Measurements from ENCODE around the gene ZGLP1.
"Not testable (repeated sequence)": the region's sequence is repeated elsewhere in the genome, so short reads cannot be mapped to it uniquely, and the experiment has no call there.

ZGLP1 gene

DNA sequence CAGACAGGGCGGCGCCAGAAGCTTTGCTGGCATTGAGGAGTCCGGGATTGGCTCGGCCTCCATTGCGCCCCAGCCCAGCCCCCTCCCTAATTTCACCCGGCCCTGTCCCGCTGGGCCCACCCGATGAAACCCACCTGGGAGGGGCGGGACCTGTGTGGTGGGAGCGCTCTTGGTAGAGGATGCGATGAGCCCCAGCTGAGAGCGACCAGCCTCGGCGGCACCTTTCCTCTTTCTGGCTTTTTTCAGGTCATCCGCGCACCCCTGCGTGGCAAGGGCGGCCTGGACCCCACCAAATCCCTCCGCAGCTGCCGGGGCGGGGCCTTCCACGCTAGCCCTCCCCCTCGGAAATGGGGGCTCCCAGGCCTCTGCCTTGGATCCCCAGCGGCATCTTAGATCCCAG, at the start of gene ZGLP1:
Gene ZGLP1 (minus strand): TSS at position 393 of the 400 bp plus-strand sequence.
- no peak for DNase-seq

DNA sequence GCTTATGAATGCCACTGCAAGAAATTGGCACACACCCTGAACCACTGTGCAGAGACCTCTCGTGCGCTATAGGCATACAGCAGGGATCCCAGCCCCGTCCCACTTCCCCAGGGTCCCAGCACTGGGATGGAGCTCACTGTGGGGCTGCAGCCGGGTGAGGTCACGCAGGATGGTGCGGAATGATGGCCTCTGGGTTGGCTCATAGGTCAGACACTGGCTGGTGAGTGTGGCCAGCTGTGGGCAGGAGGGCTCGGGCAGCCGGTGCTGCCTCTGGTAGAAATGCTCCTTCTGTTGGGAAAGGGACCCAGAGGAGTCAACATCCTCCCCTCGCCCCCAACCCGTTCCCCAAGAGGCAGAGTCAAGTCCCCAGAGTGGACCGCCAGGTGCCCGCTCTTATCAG, 46.8 kb upstream of the ZGLP1 start:
- no peak for DNase-seq

GRCh38 chr19:10353793-10354391, 44.3 kb upstream of the ZGLP1 start:
- DNase-seq = no peak

GRCh38 chr19:10352764-10353671, 43.4 kb upstream of the ZGLP1 start:
- DNase-seq = no peak

DNA sequence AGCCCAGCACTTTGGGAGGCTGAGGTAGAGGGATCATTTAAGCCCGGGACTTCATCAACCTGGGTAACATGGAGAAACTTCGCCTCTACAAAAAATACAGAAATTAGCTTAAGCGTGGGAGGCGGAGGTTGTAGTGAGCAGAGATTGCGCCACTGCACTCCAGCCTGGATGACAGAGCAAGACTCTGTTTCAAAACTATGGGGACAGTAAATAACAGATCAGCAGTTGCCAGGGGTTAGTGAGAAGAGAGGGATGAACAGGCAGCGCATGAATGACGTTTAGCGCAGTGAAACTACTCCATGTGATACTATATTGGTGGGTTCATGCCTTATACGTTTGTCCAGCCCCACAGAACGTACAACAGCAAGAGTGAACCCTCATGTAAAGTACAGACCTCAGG, 36.9 kb upstream of the ZGLP1 start:
- DNase-seq = no peak

- no peak for DNase-seq
Observed at GRCh38 chr19:10344780-10345179, 35.2 kb upstream of the ZGLP1 start.

GRCh38 chr19:10343495-10343894, 33.9 kb upstream of the ZGLP1 start:
- no peak for DNase-seq

DNA sequence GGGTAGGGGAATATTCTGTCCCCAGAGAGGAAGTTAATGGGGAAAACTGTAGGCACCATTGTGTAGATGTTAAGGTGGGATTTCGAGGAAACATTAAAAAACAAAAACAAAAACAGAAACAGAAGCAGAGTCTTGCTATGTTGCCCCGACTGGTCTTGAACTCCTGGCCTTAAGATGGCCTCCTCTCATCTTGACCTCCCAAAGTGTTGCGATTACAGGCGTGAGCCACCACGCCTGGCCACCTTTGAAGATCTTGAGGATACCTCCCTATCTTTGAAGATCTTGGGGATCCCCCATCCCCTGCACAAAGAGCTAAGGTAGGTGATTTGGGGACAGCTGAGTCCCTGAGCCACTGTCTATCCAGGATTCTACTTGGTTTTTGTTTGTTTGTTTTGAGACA, 30.4 kb upstream of the ZGLP1 start:
- no peak for DNase-seq

DNA sequence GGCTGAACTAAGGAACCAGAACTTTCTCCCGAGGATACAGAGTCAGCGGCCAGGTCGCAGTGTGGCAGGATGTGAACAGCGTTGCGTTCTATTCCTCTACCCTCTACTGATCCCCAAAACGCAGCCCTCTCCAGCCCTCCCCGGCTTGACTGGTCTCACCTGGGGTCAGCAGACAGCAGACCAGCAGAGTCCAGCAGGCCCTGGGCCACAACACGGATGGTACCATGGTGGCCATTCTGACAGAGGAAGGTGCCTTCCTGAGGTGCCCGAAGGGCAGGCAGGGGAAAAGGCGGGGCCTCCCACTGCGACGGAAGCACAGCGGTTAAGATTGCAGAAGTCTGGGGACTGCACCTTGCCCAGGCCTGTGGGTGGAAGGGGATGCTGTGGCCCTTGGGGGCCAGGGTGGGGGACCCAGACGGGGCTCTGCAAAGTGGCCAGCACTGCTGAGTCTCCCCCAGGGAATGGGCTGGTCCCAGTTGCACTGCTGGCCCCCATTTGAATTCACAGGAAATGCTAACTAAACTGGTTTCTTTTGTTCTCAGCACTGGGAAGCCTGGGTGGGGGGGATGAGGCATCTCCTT, 29.9 kb upstream of the ZGLP1 start, which contains the start of gene ICAM3:
Gene ICAM3 (minus strand): TSS at position 245 of the 581 bp plus-strand sequence. CDS start 10 bp downstream, at position 235.
- no peak for DNase-seq

- no peak for DNase-seq
Observed at GRCh38 chr19:10338940-10339339, 29.3 kb upstream of the ZGLP1 start.

GRCh38 chr19:10336725-10337124, 27.1 kb upstream of the ZGLP1 start:
- DNase-seq = not testable (repeated sequence)

DNA sequence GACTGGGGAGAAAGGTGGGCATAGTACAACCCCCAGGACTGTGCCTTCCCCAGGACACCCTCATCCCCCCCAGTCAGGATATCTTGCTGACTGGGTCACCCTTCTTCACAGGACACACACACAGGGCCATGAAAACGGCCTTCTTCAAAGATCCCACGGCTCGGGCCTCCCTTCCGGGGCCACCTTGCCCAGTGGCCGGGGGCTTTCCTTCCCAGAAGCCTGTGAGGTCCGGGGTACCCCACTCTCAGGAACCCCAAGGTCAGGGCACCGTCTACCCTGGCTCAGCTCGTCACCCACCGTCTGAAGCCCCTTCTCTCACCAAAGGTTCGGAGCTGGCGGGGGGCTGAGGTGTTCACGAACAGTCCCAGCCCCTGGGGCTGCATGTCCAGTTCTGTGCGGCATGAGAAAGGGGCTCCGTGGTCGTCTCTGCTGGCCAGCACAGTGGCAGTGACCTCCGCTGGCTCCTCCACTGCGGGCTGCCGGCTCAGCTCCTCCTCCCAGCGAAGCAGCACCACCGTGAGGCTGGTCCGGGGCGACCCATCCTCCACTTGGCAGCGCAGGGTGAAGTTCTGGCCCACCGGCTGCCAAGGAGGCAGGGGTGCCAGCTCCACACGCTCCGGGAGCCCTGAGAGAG, 25.9 kb upstream of the ZGLP1 start:
- no peak for DNase-seq

- peak; percentile 39 to 57 for DNase-seq
Observed at GRCh38 chr19:10334588-10335351, 25.2 kb upstream of the ZGLP1 start.

DNA sequence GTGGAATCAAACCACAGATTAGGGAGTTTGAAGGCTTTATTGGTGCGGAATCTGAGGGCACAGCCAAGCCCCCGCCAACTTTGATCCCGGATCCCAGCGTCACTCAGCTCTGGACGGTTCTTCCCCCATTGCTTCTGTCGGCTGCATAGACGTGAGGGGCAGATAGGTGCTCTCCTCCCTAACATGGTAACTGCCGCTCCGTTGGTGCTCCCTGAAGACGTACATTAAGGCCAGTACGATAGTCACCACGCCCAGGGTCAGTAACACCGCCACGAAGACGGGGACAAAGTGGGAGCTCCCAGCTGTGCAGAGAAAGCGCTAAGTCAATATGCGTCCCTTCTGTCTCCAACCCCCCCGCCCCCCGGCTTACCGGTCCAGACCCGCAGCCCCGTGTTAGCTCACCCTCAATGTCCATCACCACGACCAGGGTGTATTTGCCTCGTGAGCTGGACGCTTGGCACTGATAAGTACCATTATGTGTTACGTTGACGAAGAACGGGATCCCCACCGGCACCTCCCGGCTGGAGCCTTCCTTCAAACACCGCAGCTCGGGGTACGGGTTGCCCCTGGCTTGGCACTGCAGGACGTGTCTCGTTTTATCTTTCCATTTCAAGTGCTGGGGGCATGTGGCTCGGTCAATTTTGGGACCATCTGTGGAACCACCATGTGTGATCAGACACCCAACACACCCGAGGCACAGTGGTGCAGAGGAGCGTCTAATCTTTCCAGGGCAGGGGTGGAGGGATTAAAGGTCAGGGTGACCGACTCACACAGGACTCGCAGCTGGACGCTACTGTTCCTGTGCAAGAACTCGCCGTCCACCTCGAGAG, 24.4 kb upstream of the ZGLP1 start:
- DNase-seq = no peak

GRCh38 chr19:10332965-10333757, 23.5 kb upstream of the ZGLP1 start, which contains the start of gene RAVER1:
Gene RAVER1 (minus strand): TSS chr19:10333529. CDS start chr19:10333507, 22 bp downstream.
- peak; percentile 93 to 94 for DNase-seq

DNA sequence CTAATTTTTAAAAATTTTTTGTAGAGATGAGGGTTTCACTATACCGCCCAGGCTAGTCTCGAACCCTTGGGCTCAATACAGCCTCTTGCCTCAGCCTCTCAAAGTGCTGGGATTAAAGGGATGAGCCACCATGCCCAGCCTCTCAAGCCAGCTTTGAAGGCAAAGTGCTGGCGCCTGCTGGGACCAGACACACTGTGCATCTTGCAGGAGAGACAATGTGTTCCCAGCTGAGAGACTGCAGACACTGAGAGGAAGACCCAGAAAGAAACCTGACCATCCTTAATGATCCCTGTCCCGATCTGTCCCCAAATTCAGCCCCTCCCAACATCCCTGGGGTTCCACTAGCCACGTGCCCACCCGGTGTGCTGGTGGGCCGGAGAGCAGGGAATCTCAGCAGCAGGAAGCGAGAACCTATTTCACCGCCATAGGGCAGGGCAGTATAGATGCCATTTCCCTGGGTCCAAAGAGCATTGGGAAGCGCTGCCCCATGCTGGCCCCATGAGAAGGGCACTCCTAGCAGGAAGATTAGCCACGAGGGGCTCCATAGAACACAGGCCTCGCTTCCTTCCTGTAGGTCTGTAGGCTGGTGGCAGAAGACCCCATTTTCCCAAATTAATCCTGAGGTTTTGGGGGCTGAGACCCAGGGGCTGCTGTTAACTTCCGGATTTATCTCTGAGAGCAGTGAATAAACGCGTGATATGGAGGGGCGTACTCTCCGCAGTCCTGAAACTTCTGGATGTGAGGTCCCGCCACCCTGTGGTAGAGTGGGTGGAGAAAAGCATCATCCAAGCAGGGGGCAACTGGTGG, 22.7 kb upstream of the ZGLP1 start:
- no peak for DNase-seq

- DNase-seq = no peak
Observed at GRCh38 chr19:10329555-10329954, 19.9 kb upstream of the ZGLP1 start.

DNA sequence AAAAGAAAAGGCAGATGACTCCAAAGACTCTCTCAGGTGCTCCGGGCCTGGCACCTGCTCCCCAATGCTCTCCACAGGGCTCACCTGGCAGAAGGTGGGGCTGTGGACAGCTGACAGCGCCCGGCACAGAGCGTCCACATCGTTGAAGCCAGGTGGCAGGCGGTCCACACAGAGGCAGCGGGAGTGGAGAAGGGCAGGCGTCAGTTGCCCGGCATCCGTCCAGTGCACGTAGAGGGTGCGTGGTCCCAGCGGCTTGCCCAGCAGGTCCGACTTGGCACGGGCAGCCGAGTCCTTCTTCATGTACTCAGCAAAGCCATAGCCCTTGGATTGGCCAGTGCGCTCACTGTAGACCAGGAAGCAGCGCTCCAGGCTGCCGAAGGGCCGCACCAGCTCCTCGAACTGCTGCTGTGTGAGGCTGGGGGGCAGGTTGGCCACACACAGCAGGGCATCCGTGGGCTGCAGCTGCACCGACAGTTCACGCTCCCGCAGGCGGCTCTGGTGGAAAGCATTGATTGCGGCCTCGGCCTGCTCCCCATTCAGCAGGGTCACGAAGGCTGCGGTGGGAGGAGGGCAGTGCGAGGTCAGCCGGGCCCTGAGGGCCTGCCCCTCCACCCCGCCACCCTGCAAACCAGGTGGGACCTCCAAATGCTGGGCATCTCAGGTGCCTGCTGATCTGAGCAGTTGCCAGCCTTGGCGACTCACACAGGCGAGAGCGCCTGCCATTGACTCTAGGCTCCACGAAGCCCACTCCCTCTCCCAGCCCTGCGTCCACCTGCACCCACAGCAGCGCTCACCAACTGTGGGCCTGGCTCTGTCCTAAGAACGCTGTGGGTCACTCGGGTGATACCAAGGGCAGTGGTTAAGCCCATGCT, 19.2 kb upstream of the ZGLP1 start:
- no peak for DNase-seq

DNA sequence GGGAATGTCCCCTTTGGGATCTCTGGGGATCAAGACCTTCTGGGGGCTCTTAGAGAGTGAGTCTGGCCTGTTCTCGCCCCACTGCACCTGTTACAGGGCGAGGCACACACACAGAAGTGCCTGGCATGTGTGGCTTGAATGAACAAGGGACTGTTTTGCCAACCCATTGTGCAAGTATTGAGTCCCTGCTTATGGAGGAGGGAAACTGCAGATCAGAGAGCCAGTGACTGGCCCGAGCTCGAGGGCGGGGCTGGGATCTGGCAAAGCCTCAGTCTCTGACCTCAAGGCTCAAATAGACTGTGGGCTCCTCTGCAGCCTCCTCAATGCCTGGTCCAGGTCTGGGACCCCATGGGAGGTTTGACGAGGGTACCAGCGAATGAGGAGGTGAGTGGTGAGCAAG, 18.2 kb upstream of the ZGLP1 start:
- DNase-seq = no peak

Data from SHP77 (cell line).